DMS53 treated with DMSO at 0.1 percent for 48 hours (cell line): ENCODE measurements around the gene CHST10.
A peak's percentile ranks its signal among the peaks of the same experiment; 100 is the strongest.
"Not testable (repeated sequence)": the region's sequence is repeated elsewhere in the genome, so short reads cannot be mapped to it uniquely, and the experiment has no call there.

Experiments
- DNase-seq: peaks from one replicate; lab custom pipeline; 2025; ENCODE audit not compliant: unreplicated experiment; lab: John Stamatoyannopoulos, UW

The CHST10 gene

DNA sequence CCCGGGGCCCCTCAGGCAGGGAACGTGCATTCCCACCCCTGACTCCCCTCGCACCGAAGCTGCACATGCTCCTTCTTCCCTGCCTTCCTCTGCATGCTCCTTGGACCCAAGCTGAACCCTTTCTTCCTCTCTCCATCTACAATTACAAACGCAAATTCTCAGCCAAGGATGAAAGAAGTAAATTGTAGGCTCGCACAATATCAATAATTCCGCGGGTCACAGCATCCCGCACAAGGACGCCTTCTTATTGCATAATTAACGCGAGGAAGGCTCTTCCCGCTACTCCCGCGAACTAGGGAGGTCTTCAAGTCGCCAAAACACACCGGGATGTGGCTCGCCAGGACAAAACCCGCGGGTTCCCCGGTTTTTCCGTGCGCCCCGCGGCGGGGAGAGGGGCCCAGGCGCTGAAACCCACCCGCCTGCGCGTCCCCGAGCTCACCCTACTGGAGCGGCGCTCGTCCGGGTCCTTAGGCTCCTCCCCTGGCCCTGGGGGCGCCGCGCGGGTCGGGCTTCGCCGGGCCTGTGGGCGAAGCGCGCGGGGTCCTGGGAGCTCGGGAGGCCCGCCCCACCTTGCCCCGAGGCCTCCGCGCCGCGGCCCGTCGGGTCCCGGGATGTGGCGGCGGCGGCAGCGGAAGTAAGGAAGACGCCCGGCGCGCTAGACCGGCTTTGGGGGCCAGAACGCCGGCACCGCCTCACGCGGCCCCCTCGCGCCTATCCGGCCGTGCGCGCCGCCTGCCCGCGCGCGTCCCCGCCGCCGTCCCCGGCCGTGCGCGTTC, at the start of gene CHST10:
CHST10 (minus strand) TSS at position 734 of the 776 bp plus-strand sequence. CDS start 10,993 bp downstream, outside the sequence.
- DNase-seq = peak; percentile 52

DNA sequence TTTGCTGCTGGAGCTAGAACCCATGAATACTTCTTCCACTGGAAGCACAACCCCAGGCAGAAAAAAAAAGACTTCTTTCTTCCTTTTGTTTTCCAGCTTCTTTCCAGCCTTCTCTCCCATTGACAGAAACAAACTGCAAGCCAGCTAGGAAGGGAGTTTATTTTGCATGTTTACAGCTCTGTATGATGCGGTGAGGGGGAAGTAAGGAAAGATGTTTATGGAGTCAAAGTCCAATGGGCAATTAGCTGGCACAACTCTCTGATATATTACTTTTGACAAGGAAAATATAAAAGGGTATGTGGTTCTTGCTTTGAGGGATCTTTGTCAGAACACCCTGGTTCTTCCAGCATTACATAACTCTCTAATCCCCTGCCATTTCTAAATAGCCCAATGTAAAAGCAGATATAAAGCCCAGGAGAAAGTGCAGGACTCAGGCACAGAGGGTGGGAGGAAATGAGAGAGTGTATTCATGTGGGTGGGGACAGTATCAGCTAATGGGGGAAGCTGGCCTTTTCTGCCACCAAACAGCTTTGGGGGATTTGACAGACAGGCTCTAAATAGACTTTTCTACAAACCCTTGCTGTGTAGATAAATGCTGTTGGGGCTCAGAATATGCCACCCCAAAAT, 43.5 kb upstream of the CHST10 start:
- no peak for DNase-seq

GRCh38 chr2:100456357-100456756, 38.9 kb upstream of the CHST10 start:
- DNase-seq = not testable (repeated sequence)

DNA sequence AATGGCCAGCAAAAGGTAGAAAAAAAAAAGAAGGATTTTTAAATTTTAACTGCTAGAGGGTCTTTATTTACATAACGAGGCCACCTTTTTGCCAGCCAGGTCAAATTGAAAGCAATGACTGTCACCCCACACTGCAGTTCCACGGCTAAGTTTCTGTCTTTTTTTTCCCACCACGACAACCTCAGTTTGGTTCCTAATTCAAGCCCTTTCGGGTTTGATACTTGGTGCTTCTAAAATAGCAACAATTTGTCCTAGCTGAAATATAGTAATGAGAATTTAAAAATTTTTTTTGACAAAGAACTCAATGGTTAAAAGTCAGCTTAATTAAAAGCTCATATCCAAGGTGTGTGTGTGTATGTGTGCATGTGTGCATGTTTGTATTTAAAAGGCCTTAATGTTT, 36.4 kb upstream of the CHST10 start:
- no peak for DNase-seq

DNA sequence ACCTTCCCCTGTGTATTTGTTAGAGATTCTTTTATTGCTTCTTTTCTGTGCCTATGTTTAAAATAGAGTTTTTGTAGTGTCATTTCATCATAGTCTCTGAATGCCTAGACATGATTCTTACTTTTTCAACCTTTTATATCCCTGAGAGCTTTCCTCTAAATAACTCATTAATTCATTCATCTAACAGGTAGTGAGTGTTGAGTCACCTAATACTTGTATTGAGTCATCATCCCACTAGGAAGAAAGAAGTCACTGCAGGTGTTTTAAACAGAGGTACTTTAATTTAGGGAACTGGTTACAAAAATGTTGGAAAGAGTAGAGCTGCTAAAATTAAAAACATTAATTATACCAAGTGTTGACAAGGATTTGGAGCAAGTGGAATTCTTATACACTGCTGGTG, 34.3 kb upstream of the CHST10 start:
- peak; percentile 4 for DNase-seq

GRCh38 chr2:100451092-100451491, 33.6 kb upstream of the CHST10 start:
- no peak for DNase-seq

DNA sequence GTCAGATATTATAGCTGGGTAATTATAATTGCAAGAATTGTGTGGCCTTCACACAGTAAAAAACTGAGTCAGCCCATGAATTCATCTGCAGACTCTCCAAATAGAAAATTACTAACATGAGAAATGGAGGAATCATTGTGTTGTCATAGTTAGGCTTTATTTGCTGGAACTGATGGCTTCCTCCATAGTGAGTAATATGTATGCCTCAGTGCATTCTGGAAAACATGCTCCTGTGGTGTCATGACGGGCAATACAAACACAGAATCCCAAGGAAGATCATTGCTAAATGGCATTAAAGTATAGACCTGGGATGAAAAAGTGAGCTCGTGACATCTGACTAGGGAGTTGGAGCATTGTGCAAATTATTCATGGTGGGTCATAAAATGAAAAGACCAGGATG, 29.2 kb upstream of the CHST10 start:
- no peak for DNase-seq

DNA sequence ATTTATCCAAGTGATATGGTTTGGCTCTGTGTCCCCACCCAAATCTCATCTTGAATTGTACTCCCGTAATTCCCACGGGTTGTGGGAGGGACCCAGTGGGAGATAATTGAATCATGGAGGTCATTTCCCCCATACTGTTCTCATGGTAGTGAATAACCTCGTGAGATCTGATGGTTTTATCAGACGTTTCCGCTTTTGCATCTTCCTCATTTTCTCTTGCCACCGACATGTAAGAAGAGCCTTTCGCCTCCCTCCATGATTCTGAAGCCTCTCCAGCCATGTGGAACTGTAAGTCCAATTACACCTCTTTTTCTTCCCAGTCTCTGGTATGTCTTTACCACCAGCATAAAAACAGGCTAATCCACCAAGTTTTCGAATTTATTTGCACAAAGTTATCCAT, 20.3 kb upstream of the CHST10 start:
- DNase-seq = no peak

- DNase-seq = no peak
These were observed 12.3 kb upstream of the CHST10 start for GRCh38 chr2:100429726-100430125.

DNA sequence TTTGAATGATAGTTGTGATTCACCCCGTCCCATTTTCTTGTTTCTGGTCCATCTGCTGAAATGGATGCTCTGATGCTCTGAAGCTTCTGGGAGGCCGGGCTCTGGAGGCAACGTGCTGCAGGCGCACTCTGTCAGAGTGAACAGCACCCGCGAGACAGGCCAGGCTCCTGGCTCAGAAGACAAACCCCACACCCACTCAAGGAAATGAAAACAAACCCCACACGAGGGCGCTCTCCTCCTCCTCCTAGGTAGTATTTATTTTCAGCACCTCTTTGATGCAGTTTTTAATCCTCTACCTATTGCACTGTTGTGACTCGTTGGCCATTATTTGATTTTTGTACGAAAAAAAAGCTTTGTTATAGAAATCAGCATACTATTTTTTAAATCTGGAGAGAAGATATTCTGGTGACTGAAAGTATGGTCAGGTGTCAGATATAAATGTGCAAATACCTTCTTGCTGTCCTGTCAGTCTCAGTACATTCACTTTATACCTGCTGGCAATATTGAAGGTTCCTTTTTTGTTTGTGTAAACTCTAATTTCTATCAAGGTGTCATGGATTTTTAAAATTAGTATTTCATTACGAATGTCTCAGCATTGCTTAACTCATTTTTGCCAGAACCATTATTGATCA, 10.3 kb upstream of the CHST10 start:
- peak; percentile 84 for DNase-seq

GRCh38 chr2:100427111-100427510, 9.6 kb upstream of the CHST10 start:
- DNase-seq = no peak

GRCh38 chr2:100426384-100426720, 8.9 kb upstream of the CHST10 start:
- DNase-seq = no peak

GRCh38 chr2:100425573-100426383, 8.3 kb upstream of the CHST10 start:
- no peak for DNase-seq

- DNase-seq = no peak
These were observed 7.6 kb upstream of the CHST10 start for GRCh38 chr2:100425107-100425506.

DNA sequence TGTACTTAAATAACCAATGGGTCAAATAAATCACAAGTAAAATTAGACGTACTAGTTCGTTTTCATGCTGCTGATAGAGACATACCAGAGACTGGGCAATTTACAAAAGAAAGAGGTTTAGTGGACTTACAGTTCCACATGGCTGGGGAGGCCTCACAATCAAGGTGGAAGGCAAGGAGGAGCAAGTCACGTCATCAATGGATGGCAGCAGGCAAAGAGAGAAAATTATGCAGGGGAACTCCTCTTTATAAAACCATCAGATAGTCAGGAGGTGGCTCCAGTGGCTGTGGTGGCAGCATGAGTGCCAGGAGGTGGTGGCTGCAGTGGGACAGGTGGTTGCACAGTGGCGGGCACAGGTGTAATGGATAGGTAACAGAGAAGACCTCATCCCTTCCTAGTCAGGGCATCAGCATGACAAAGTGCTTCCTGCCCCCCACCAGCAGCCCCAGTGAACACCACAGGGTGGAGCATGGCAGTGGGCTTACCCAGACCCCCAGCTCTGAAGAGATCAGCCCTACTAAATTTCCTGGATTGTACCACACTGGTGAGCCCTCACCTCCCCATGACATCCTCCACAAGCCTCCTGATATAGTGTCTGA, 6.9 kb upstream of the CHST10 start:
- no peak for DNase-seq

GRCh38 chr2:100423631-100424030, 6.2 kb upstream of the CHST10 start:
- DNase-seq = no peak

- DNase-seq = peak; percentile 54
These were observed 5.0 kb upstream of the CHST10 start for GRCh38 chr2:100422320-100423055.

- no peak for DNase-seq
These were observed 2.4 kb upstream of the CHST10 start for GRCh38 chr2:100419915-100420314.

DNA sequence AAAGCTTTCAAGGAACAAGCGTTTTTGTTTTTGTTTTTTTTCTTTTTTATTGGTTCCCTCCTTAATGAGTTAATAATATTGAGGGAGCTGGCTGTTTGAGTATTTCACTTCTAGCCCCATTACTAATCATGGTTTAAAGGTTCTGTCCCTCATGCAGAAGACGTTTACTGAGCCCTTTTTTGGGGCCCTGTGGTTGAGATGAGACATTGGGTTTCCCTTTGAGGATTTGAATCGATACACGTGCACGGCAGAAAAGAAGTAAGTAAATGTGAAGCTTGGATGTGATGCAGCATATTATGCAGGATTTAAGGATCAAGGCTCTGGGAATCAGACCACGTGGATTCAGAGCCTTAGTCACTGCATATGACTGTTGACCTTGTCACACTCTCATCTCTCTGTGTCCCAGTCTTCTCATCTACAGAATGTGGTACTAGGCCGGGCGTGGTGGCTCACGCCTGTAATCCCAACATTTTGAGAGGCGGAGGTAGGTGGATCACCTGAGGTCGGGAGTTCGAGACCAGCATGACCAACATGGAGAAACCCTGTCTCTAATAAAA, 1.0 kb upstream of the CHST10 start:
- no peak for DNase-seq

DNA sequence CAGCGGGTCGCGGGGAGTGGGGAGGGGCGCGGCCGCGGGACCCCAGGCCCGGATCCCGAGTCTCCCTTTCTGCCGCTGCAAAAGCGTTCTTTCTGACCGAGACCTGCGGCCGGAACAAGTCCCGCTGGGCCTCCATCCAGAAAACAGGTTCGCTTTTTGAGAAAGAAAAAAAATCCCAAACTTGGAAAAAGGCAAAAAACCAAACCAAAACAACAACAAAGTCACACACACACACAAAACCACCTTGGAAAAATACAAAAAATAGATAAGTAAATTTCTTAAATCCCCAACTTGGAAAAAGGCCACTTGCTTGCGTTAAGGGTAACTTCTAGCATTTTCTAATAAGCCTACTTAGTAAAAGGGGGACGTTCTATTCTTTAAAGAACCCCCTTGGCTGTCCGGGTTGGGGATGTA, 250 bp upstream of the CHST10 start:
- peak; percentile 42 for DNase-seq
